Measurements from ENCODE around the gene RALB.
A peak's percentile ranks its signal among the peaks of the same experiment; 100 is the strongest.

Gene RALB

GRCh38 chr2:120252225-120253020 is at the start of gene RALB:
TSS of gene RALB (plus strand) at chr2:120252852. CDS start at chr2:120278665, 25,813 bp downstream.
- DNase-seq (ENCODE audit: low read depth in 4 of 4, low spot score in 1 of 4), result peak; percentile 92 to 99 (median 98)

DNA sequence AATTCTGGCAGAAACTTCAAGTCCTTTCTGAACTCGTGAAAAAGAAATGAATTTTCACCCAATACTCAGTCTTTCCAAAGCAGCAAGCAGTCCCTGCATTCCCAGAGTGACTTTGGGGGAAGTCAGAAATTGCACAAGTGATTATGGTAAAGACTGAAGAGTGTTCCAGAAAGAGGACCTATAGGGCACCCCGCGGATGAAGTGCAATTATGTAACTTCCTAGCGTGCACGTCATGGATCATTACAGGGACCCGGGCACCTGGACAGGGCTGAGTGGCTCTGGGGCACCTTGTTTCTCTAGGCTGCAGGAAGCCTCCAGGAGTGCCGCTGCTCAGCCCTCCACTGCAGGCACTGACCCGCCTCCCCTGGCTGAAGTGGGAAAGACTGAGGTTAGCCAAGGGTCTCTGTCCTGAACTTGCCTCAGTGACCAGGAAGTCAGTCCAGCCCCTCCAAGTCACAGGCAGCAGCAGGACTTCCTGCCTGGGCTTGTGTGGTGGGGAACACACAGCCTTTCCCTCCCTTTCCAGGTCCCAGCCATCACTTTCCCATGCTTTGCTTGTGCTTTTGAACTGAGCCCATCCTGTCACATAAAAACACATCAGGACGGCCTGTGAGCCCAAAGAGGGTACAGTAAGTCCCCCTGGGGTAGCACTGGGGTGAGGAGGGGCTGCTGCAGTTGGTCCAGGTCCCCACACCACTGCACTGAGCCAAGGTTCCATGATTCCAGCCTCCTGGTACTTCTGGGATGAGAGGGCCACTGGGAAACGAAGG is 49.2 kb upstream of the RALB start:
- no peak for DNase-seq (ENCODE audit: low read depth in 4 of 4, low spot score in 1 of 4)

DNA sequence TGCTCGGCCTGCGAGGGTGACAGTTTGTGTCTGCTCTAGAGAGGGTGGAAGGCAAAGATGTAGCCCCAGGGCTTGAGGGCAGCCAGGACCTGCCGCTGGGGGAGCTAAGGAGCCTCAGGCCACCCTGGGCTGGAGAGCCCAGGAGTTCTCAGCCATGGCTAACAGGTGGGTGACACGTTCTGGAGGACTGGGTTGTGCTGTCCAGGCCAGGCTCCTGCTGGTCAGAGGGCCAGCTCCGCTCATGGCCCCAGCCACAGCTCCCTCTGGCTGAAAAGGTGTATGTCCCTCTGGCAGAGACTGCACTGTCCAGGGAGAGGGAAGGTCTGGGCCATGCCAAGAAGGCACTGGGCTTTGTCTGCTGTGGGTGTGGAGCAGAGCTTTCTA is 48.6 kb upstream of the RALB start:
- DNase-seq (ENCODE audit: low read depth in 4 of 4, low spot score in 1 of 4), result no peak

DNA sequence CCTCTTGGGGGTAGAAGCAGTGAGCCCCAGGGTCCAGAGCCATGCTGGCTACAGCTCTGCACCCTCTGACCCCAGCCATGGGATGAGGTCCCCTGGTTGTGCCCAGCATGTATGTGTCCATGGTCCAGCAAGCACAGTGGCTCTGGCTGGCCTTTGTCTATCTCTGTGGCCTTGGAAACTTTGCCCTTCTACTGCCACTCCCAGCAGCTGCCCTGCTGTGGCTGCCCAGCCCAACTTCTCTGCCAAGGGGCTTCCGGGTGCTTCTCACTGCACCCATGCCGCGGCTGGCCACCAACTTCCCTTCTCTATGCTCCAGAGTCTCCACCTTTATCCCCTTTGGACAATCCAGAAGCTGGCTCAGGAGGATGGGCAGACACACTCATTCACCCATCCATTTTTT is 48.2 kb upstream of the RALB start:
- DNase-seq (ENCODE audit: low read depth in 4 of 4, low spot score in 1 of 4), result no peak

- DNase-seq (ENCODE audit: low read depth in 4 of 4, low spot score in 1 of 4), result no peak
These were observed 47.5 kb upstream of the RALB start for GRCh38 chr2:120204945-120205670.

- DNase-seq (ENCODE audit: low read depth in 4 of 4, low spot score in 1 of 4), result peak in 1 of 4 experiments; percentile 34
These were observed 46.5 kb upstream of the RALB start for GRCh38 chr2:120206022-120206581.

DNA sequence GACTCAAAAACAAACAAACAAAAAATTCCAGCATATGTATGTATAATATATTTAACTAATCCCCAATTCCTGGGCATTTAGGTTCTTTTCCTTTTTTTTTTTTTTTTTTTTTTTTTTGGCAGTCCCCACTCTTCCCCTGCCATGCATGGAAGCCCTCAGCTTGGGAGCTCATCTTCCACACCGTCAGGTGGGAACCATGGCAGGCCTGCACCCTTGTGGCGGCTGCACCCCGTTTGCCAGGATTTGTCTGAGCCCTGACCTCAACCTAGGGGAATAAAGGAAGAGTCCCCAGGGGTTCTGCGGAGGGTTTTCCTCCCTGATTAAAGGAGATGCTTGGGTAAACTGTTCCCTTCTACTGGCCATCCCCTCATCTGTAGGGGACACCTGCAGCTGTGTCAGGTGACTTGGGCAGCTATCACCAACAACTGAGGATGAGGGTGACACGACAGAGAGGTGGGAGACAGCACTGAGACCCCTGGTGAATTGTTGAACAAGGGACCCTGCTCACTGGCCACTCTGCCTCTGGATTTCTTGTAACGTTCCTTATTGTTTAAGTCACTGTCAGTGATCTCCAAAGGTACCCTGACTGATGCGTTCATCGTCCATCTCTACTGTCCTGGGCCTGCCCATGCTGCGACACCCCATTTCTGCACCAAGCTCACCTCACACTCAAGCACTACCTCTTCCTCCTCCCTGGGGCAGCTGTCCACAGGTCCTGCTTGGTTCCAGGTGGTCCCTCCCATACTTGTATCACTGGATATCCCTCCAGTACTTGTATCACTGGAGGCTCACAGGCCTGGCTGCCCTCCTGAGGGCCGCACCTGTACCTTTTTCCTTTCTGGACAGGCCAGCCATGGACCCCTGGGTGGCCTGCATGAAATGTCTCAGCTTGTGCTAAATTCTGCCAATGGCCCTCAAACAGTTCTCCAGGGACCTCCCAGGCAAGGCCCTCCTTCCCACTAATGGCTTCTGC is 44.0 kb upstream of the RALB start:
- DNase-seq (ENCODE audit: low read depth in 4 of 4, low spot score in 1 of 4), result no peak

DNA sequence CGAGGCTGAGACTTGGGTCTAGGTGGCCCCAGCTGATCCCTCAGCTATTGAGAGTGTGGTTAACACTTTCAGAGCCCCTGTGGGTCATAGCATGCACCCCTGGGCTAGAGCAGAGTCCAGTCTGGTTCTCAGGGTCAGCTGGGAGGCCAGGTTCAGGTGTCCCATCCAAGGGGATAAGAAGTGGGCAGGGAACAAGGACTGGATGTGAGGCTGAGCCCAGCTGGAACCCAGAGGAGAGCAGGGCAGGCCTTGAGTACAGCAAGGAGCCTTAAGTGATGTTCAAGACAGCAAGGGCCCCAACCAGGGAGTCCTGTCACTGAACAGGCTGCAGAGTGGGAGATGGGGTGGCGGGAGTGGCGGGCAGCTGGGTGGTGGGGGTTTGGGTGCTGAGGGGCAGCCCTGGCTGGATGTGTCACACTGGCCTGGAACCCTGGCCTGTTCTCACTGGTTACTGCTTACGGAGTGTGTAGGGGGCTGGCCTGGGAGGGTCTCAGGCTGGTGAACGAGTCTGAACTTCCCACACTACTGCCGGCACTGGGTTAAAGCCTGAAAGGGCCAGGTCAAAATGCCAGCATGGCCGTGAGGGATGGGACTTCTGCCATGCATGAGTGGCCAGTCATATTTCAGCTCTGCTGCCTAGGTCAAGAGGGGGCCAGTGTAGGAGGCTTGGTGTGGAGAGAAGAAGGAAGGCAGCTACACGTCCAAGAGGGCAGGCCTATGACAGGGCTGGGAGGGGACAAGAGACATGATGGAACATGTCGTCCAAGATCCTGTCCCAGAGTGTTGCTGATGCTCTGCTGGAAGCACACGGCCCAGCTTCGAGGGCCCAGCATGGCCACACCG is 43.0 kb upstream of the RALB start:
- DNase-seq (ENCODE audit: low read depth in 4 of 4, low spot score in 1 of 4), result no peak

DNA sequence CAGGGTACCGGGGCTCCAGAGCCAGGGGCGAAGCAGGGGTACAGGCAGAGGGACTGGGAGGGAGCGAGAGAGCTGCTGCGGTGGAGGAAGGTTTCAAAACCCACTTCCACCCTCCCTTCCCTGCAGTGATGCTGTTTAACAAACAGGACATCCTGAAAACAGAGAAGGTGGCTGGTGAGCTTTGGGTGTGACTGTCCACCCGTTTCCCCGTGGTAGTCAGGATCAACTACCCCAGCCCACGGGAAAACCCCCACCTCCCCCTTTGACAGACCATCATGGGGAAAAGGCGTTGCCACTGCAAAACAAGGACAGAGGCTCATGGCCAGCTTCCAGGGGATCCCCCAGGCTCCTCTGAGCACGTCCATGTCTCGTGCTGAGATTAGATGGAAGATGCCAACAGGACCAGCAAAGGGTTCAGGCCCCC is 42.4 kb upstream of the RALB start:
- no peak for DNase-seq (ENCODE audit: low read depth in 4 of 4, low spot score in 1 of 4)

DNA sequence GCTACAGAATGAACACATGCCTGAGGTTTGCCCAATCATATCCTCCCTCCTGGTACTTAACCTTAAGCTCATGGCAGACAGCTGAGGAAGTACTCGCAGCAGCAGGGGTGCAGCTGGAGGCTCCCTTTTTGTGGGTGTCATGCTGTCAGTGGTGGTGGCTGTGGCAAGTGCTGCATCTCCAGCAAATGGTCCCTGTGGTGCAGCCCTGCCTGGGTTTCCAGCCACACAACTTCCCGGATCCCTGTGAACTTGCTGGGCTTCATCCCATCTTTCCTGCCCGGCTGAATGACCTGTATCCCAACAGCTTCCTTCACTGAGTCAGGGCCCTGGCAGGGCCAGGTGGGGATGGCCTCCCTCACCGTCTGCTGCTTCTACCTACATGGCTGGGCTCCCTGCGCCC is 34.5 kb upstream of the RALB start:
- no peak for DNase-seq (ENCODE audit: low read depth in 4 of 4, low spot score in 1 of 4)

GRCh38 chr2:120219291-120219690 is 33.4 kb upstream of the RALB start:
- DNase-seq (ENCODE audit: low read depth in 4 of 4, low spot score in 1 of 4), result no peak

DNA sequence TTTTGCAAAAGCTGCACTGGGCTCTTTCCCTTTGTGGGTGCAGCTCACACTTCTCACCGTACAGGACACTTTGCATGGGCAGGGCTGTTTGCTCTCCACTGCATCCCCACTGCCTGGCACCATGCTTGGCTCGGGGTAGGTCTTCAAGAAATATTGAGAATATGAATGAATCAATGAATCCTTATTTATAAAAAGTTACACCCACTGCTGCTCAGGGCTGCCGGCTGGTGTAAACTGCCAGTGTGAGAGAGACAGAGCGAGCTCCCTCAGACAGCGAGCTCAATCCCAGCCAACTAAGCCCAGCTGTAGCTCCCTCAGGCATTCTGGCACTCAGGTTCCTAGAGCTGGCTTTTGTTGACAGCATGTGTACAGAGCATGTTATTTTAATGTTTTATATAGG is 32.9 kb upstream of the RALB start:
- no peak for DNase-seq (ENCODE audit: low read depth in 4 of 4, low spot score in 1 of 4)

DNA sequence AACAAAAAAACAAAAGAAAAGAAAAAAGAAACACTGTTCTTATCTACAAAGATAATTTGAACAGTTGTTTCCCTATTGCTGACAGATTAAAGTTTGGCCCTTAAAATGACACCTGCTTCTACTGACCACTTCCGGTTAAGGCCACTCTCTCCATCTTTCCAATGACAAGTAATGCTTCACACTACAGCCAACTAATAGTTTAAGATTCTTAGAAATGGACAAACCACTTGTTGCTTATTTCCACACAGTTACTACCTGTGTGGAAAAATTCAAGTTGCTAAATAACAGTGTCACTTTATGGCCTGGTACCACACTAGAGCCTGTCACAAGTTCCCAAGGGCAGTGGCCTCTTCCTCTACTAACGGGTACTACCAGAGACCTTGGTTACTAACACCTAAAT is 31.9 kb upstream of the RALB start:
- no peak for DNase-seq (ENCODE audit: low read depth in 4 of 4, low spot score in 1 of 4)

DNA sequence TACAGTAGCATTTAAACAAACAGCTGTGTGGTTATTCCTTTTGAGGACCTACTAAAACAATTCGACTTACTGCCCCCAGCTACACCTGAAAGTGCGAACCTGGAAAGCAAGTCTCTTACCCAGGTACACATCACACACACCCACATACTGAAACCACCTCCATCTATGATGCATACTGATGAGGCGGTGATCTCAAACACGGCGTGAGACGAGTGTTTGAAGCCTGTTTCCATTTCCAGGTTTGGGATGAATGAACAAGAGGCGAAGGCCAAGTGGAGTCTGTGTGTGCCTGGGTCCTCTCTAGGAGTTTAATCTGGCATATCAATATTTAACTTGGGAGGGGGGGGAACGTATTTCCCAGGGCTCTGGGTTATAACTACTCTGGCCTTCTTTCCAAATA is 31.0 kb upstream of the RALB start:
- DNase-seq (ENCODE audit: low read depth in 4 of 4, low spot score in 1 of 4), result no peak

DNA sequence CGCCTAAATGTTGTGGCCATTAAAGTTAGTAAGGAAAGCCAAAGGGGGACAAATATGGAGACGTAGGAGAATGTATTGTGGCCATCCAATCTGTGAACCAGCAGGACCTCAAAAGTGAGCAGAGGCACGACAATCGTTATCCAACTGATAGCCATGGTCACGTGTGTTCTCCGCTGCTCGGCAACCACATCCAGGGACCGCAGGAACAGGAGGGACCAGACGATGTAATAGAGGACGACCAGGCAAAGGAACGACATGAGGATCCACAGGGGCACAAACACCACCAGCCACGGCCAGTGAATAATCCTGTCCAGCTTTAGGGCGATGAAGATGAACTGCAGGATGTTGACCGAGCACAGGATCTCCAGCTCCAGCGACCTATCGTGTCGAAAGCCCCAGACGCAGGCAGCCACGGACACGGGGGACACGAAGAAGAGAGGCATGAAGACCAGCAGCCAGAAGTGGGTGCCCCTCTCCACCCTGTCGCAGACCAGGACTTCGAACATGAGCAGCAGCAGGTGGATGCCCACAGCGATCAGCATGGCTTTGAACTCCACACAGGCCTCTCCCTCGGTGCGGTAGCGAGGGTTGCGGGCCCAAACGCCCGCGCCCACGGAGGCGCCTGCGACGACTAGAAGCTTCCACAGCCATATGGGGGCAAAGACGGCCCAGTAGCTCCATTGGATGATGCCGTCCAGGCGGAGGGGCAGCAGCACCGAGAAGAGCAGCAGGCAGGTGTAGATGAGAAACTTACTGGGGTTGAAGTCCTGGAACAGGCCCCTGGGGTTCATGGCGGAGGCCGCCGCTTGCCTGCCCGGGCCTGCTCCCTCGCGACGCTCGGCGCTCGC is 30.2 kb upstream of the RALB start:
- DNase-seq (ENCODE audit: low read depth in 4 of 4, low spot score in 1 of 4), result no peak

DNA sequence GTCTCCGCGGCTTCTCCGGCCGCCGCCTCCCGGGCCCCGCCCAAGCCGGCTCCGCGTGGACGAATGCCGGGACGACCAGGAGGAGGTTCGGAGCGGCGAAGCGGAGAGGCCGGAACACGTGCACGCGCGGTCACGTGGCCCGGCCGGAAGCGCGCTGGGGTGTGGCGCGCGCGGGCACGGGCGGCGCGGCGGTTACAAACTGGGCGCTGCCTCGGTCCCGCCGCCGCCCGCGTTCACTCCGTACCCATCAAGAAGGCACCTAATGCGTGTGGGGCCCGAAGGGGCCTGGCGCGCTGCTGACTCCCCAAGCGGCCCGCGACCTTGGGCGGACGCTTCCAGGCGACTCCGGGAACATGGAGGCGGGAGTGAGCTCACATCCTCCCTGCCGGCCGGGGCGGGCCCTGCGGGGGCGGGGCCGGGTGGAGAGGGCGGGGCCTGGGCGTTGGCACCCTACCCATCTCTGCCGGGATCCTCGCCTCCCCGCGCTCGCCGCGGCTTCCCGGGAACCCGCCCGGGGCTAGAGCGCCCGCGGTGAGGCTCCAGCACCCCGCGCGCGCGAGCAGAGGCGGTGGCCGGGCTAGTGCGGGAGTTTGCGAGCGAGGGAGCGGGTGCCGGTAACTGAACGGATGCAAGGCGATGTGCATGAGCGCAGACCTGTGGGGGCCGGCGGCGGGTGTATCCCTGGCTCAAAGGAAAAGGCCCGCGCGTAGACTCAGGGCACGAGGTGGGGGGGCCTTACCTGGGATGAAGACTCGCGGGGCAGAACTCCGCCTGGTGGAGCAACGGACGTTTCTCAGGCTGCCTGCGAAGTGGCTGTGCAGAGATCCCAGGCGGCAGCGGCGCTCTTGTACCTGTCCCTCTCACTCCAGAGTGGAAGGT is 29.4 kb upstream of the RALB start, which contains the start of gene TMEM185B:
Gene TMEM185B, minus strand, starts transcription at position 367 of the 879 bp plus-strand sequence. CDS start 424 bp downstream, outside the sequence.
- peak; percentile 69 to 91 (median 80) for DNase-seq (ENCODE audit: low read depth in 4 of 4, low spot score in 1 of 4)

DNA sequence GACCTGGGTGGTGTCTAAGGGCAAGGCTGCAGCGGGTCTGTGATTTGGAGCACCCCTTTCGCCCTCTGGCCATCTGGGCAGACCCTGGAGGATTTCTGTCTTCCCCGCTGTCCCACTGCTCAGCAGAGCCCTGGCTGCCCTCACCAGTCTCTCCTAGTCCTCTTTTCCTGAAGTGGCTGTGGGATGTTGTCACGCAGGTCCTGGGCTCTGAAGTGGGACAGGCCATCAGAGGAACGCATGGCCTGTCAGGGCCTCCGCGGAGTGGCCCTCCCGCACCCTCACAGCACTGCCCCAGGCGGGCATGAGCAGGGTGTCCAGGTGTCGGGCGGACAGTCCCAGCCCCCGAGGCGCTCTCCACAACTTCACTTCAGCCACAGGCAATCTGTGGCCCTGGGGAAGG is 28.4 kb upstream of the RALB start:
- DNase-seq (ENCODE audit: low read depth in 4 of 4, low spot score in 1 of 4), result no peak
